PC-3 (cell line): ENCODE results near the gene DVL3. TPM values are rescaled to one million over a fixed set of nuclear protein-coding genes. Genes with fewer than 3 reads are reported as not detected.

ENCODE experiments used
- ATAC-seq: fragments of 200-7000 bp; cut with Tn5 transposase; 2 replicates; pipeline ENCODE4 v1.9.1; 2020; ENCODE audit warnings: mild to moderate bottlenecking, moderate library complexity
- BruUV-seq: library from RNA; stranded (reverse); fragments of 400-500 nt; replicated peaks from 2 replicates; lab custom pipeline; 2021; lab: Mats Ljungman, UMichigan
- CTCF ChIA-PET: fragments of 300-600 bp; sonication (Branson Sonifier 250); formaldehyde crosslinking; loops from one replicate; lab custom pipeline; 2022; ENCODE audit warnings: antibody characterized with exemption; lab: Charles Lee
- POLR2A ChIA-PET: fragments of 300-600 bp; sonication (Branson Sonifier 250); formaldehyde crosslinking; loops from one replicate; lab custom pipeline; 2022; ENCODE audit warnings: antibody characterized with exemption; ENCODE audit not compliant: unreplicated experiment; lab: Charles Lee
- DNase-seq: peaks from one replicate; pipeline ENCODE4 v3.0.0-alpha.2; 2015
- H2AFZ ChIP-seq: fragments of 300-600 bp; sonication (generic); 2 replicates; pipeline ENCODE4 v1.6.0; 2016; ENCODE audit warnings: antibody characterized with exemption, low read length
- H3F3A ChIP-seq: fragments of 300-600 bp; sonication (generic); one replicate; pipeline ENCODE4 v1.6.0; 2017; ENCODE audit warnings: antibody characterized with exemption, low read length, control low read depth, mild to moderate bottlenecking; ENCODE audit not compliant: unreplicated experiment
- H3K27ac ChIP-seq: fragments of 300-600 bp; sonication (generic); 2 replicates; pipeline ENCODE4 v1.5.1; 2016; ENCODE audit warnings: mild to moderate bottlenecking, low read length
- H3K27me3 ChIP-seq: fragments of 300-600 bp; sonication (generic); 2 replicates; pipeline ENCODE4 v1.6.1; 2016; ENCODE audit warnings: low read length, mixed read lengths
- H3K36me3 ChIP-seq: fragments of 300-600 bp; sonication (generic); 2 replicates; pipeline ENCODE4 v1.6.1; 2016; ENCODE audit warnings: low read depth, mixed run types, low read length, mixed read lengths
- H3K4me1 ChIP-seq: fragments of 300-600 bp; sonication (generic); 2 replicates; pipeline ENCODE4 v1.5.1; 2016; ENCODE audit warnings: low read length; ENCODE audit not compliant: insufficient read depth
- H3K4me2 ChIP-seq: fragments of 300-600 bp; sonication (generic); 2 replicates; pipeline ENCODE4 v1.6.0; 2016; ENCODE audit warnings: low read length
- H3K4me3 ChIP-seq: fragments of 300-600 bp; sonication (generic); 2 replicates; pipeline ENCODE4 v1.5.1; 2016; ENCODE audit warnings: mild to moderate bottlenecking, low read length, mixed read lengths
- H3K79me2 ChIP-seq: fragments of 300-600 bp; sonication (generic); 2 replicates; pipeline ENCODE4 v1.6.1; 2017; ENCODE audit warnings: low read length, mixed read lengths
- H3K9ac ChIP-seq: fragments of 300-600 bp; sonication (generic); 2 replicates; pipeline ENCODE4 v1.6.0; 2016; ENCODE audit warnings: mild to moderate bottlenecking, low read length
- H3K9me2 ChIP-seq: fragments of 300-600 bp; sonication (generic); replicated peaks from 2 replicates; pipeline ENCODE4 v1.6.1; 2016; ENCODE audit warnings: mixed run types, low read length, mixed read lengths
- H3K9me3 ChIP-seq: fragments of 300-600 bp; sonication (generic); 2 replicates; pipeline ENCODE4 v1.6.1; 2016; ENCODE audit warnings: low read length, mixed read lengths
- H4K20me1 ChIP-seq: fragments of 300-600 bp; sonication (generic); 2 replicates; pipeline ENCODE4 v1.6.1; 2016; ENCODE audit warnings: low read length, mixed read lengths
- CTCF ChIP-seq: fragments of 300-600 bp; sonication (generic); conservative IDR thresholded peaks from 2 replicates; pipeline ENCODE4 v1.5.1; 2017; ENCODE audit warnings: antibody characterized with exemption, low read depth, mild to moderate bottlenecking, low read length
- EZH2 ChIP-seq: fragments of 300-600 bp; sonication (generic); IDR thresholded peaks from one replicate; pipeline ENCODE4 v1.6.1; 2017; ENCODE audit warnings: antibody characterized with exemption, mild to moderate bottlenecking, low read length; ENCODE audit not compliant: unreplicated experiment
- EZH2phosphoT487 ChIP-seq: fragments of 300-600 bp; sonication (generic); IDR thresholded peaks from 2 replicates; pipeline ENCODE4 v1.6.1; 2018; ENCODE audit warnings: mild to moderate bottlenecking, antibody characterized with exemption, low read length, borderline replicate concordance
- intact Hi-C: fragments of 100-400 bp; cut with micrococcal nuclease; formaldehyde crosslinking; loops from 2 replicates; pipeline ENCODE4 v1.9.0; 2023
- total RNA-seq: library from RNA; depleted of rRNA; stranded (reverse); fragments of >200 nt; gene quantifications from 2 replicates; pipeline ENCODE4 v1.2.3, GENCODE V29; 2014

DVL3 gene
- total RNA-seq, 1 experiment from 2014 or later: 50.6 TPM

DNA sequence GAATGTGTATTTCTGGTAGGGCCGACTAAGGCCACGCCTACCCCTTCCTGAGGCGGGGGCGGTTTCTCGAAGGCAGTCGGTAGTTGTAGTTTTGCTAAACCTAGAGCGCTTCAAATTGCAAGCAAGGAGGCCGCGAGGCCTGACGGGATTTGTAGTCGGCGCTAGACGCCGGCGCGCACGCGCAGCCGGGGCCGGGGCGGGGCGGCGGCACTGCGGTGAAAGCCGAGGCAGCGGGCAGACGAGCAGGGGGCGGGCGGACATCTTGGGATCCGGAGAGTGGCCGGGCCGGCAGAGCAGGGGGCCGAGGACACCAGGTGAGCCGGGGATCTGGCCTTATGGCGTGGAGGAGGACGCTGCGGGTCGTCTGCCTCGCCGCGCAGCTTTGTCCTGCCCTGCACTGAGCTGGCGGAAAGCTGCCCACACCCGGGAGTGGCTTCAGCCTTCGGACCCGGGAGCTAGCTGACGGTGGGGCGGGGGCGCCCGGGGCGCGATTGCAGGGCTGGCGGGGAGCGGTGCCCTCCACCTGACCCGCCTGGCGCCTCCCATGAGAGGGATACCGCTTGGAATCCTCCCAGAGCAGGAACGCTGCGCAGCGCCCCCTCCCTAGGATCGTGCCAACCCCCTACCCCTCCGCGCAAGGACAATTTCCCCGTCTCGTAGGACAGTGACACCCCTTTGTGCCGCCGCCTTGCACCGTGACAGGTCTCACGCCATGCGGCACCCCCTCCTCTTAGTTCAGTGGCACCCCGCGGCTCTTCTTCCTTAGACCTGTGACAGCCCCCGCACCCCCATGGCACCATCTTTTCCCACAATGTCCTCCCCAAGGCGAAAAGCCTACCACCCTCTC, 19.7 kb downstream of the DVL3 start, which contains the start of gene AP2M1:
Gene AP2M1 (plus strand): TSS at position 210 of the 847 bp plus-strand sequence. CDS start 2,139 bp downstream, outside the sequence.
- peaks cover 18% of the 10 kb centered on the region for H4K20me1 ChIP-seq
- peak within 1 kb of the TSS; percentile 97 for H3K9ac ChIP-seq
- peak; percentile 99 for DNase-seq
- H3K36me3 ChIP-seq: peaks cover 29% of the 10 kb centered on the region
- H3K4me2 ChIP-seq: peak within 1 kb of the TSS; percentile 97
- ATAC-seq: peak; percentile 86
- peak within 1 kb of the TSS; percentile 89 for H3K4me3 ChIP-seq
- ChIA-PET CTCF (no interaction called here), POLR2A (interaction anchor here (1.1 kb wide), 1 partner anchor 290 kb away, joined by 37 read pairs; the partner anchor contains the start of gene PARL)
- peak within 1 kb of the TSS; percentile 77 for H2AFZ ChIP-seq
- H3K27me3 ChIP-seq: no peaks in the 10 kb centered on the region
- intact Hi-C loops: loop anchor here (1.0 to 2.0 kb wide), 4 partner anchors 18 to 124 kb away; partner anchors contain the start of genes EEF1AKMT4 and PSMD2
- H3K79me2 ChIP-seq: peaks cover 52% of the 10 kb centered on the region
- TF ChIP-seq EZH2 (no peak), EZH2phosphoT487 (no peak), CTCF (peak; percentile 19; the same call in 1 of the 2 replicates)
- H3K27ac ChIP-seq: peak within 1 kb of the TSS; percentile 62
- no TSS peak for BruUV-seq
- H3K9me2 ChIP-seq: no peaks in the 10 kb centered on the region
- H3K4me1 ChIP-seq: peaks cover 54% of the 10 kb centered on the region
- no peaks in the 10 kb centered on the region for H3K9me3 ChIP-seq
- no peaks in the 10 kb centered on the region for H3F3A ChIP-seq

DNA sequence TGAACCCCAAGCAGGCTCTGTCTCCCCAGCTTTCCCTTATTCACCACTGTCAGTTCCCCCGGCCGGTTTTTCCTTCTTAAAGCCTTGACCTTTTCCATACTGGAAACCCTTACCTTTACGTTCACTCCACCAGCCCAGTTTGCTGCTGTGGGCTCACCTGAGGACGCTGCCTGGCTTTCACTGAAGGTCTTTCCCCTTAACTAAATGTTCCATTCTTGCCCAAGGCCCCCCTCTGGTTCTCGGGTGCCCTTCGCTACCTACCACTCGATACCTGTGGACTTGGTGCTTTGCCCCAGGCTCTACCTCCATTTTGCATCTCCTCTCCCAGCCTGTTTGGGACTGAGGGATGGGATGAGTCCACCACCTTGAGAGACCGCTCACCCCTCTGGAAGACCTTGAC, 20.3 kb downstream of the DVL3 start:
- Histone ChIP-seq H3K36me3 (peaks cover 36% of the 10 kb centered on the region), H3K4me1 (peaks cover 54% of the 10 kb centered on the region), H3K9me2 (no peaks in the 10 kb centered on the region), H3K9ac (peak overlapping the region; percentile 97), H3K9me3 (no peaks in the 10 kb centered on the region), H3K27ac (peak overlapping the region; percentile 62), H3K4me2 (peak overlapping the region; percentile 97), H2AFZ (peak overlapping the region; percentile 77; the same call in 1 of the 2 replicates), H3K4me3 (peak overlapping the region; percentile 89), H4K20me1 (peaks cover 18% of the 10 kb centered on the region), H3K79me2 (peaks cover 52% of the 10 kb centered on the region), H3K27me3 (no peaks in the 10 kb centered on the region), H3F3A (no peaks in the 10 kb centered on the region)
- DNase-seq (no peak), ATAC-seq (no peak)
- ChIA-PET CTCF (no interaction called here), POLR2A (no interaction called here)
- no TSS peak for BruUV-seq
- TF ChIP-seq EZH2phosphoT487: no peak
- intact Hi-C loops: loop anchor here (2.0 kb wide), 1 partner anchor 19 kb away; no protein-coding TSS in a partner anchor

DNA sequence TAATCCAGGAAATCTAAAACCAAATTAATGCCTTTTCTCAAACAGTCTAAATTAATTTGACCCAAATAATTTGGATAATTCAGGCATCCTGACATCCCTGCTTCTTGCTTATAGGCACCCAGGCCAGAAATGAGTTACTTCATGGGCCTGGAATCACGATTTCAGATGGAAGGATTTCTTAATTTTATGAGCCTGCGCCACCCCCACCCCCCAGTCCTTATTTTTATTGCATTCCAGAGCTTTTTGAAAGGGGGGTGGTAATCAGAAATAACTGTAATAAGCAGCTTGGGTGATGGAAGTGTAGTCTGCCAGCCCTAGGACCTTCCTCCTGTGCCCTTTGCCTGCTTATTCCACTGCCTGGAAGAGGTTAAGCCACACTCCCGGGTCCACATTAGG, 20.8 kb downstream of the DVL3 start:
- POLR2A ChIA-PET: no interaction called here
- Histone ChIP-seq H3K4me1 (peaks cover 54% of the 10 kb centered on the region), H3K27ac (peak overlapping the region; percentile 62), H3K9ac (peak overlapping the region; percentile 97), H3K4me2 (peak overlapping the region; percentile 97), H3F3A (no peaks in the 10 kb centered on the region), H3K9me3 (no peaks in the 10 kb centered on the region), H4K20me1 (peaks cover 18% of the 10 kb centered on the region), H3K79me2 (peaks cover 52% of the 10 kb centered on the region), H3K9me2 (no peaks in the 10 kb centered on the region), H3K4me3 (peak overlapping the region; percentile 89), H2AFZ (peak overlapping the region; percentile 36; the same call in 1 of the 2 replicates), H3K27me3 (no peaks in the 10 kb centered on the region), H3K36me3 (peaks cover 40% of the 10 kb centered on the region)
- CTCF ChIA-PET: no interaction called here
- no peak for DNase-seq
- intact Hi-C loops: loop anchor here (2.0 kb wide), 1 partner anchor 19 kb away; no protein-coding TSS in a partner anchor
- TSS peak; percentile 35 for BruUV-seq
- TF ChIP-seq CTCF (no peak), EZH2 (no peak), EZH2phosphoT487 (no peak)
- peak; percentile 0 for ATAC-seq
